ENCODE results near the gene SNUPN.

Gene SNUPN

DNA sequence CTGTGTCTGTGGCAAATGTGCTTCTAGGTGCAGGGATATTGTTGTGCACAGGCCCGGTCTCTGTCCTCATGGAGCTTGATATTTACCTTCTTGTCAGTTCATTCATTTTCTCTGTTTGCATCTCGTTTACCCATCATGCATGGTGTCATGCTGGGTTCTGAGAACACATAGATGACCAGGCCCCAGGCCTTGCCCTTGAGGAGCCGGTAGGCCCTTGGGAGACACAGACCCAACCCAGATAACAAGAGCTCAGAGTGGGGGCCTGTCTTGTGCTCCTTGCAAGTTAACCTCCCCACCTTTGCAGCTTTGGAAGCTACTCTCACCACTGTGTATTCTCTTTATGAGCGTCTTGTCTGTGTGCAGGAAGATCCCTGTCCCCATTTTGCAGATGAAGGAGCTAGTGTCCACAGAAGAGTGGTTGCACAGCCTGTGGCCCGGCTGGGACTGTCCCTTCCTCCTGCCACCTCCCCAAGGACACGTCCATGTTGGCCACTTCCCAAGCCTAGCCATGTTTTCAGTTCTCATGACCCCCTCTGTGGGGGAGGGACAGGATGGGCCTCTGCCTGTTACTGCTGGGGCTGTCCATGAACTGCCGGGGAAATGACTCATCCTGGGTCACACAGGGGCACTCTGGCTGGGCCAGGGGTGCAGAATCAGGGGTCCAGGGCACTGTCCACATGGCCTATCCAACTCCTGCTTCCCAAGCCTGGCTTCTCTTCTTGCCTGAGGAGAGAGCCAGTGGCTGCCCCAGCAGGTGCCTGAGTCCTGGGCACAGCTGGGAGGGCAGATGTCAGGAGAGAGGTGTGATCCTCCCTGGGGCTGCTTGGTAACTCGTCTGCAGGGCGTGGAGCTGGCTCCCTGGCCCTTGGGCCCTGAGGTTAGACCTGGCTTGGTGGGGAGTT is 25.6 kb upstream of the SNUPN start:
- H3K36me3 ChIP-seq (ENCODE audit: control insufficient read depth, insufficient read depth, low read length) = peaks cover 13% of the 10 kb centered on the region
- H3K9ac ChIP-seq (ENCODE audit: low read depth, low read length) = peak overlapping the region; percentile 47
- H3K4me3 ChIP-seq (ENCODE audit: low read depth, low read length) = peak overlapping the region; percentile 22
- H3K4me1 ChIP-seq (ENCODE audit: control insufficient read depth, insufficient read depth, low read length) = peaks cover 14% of the 10 kb centered on the region
- peaks cover 9% of the 10 kb centered on the region for H3K27me3 ChIP-seq (ENCODE audit: control insufficient read depth, insufficient read depth, low read length)
- no peaks in the 10 kb centered on the region for H3K9me3 ChIP-seq (ENCODE audit: control insufficient read depth, insufficient read depth, low read length)

DNA sequence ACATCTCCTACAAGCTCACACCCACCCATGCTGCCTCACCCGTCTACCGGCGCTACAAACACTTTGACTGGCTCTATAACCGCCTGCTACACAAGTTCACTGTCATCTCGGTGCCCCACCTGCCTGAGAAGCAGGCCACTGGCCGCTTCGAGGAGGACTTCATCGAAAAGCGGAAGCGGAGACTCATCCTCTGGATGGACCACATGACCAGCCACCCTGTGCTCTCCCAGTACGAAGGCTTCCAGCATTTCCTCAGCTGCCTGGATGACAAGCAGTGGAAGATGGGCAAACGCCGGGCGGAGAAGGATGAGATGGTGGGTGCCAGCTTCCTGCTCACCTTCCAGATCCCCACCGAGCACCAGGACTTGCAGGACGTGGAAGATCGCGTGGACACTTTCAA is 24.3 kb upstream of the SNUPN start:
- Histone ChIP-seq H3K4me1 (ENCODE audit: control insufficient read depth, insufficient read depth, low read length) (peaks cover 14% of the 10 kb centered on the region), H3K27me3 (ENCODE audit: control insufficient read depth, insufficient read depth, low read length) (peaks cover 14% of the 10 kb centered on the region), H3K4me3 (ENCODE audit: low read depth, low read length) (no peak overlapping the region), H3K9me3 (ENCODE audit: control insufficient read depth, insufficient read depth, low read length) (no peaks in the 10 kb centered on the region), H3K36me3 (ENCODE audit: control insufficient read depth, insufficient read depth, low read length) (peaks cover 13% of the 10 kb centered on the region), H3K9ac (ENCODE audit: low read depth, low read length) (no peak overlapping the region)

DNA sequence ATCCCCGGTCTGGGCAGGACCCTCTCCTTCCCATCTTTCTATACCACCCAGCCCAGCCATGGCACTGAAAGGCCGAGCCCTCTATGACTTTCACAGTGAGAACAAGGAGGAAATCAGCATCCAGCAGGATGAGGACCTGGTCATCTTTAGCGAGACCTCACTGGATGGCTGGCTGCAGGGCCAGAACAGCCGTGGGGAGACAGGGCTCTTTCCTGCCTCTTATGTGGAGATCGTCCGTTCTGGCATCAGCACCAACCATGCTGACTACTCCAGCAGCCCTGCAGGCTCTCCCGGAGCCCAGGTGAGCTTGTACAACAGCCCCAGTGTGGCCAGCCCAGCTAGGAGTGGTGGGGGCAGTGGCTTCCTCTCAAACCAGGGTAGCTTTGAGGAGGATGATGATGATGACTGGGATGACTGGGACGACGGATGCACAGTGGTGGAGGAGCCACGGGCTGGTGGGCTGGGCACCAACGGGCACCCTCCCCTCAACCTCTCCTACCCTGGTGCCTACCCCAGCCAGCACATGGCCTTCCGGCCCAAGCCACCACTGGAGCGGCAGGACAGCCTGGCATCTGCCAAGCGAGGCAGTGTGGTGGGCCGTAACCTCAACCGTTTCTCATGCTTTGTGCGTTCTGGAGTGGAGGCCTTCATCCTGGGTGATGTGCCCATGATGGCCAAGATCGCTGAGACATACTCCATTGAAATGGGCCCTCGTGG is 23.7 kb upstream of the SNUPN start:
- H3K9me3 ChIP-seq (ENCODE audit: control insufficient read depth, insufficient read depth, low read length) = no peaks in the 10 kb centered on the region
- peaks cover 14% of the 10 kb centered on the region for H3K4me1 ChIP-seq (ENCODE audit: control insufficient read depth, insufficient read depth, low read length)
- H3K36me3 ChIP-seq (ENCODE audit: control insufficient read depth, insufficient read depth, low read length) = peaks cover 13% of the 10 kb centered on the region
- H3K27me3 ChIP-seq (ENCODE audit: control insufficient read depth, insufficient read depth, low read length) = peaks cover 14% of the 10 kb centered on the region
- H3K4me3 ChIP-seq (ENCODE audit: low read depth, low read length) = peak overlapping the region; percentile 90
- H3K9ac ChIP-seq (ENCODE audit: low read depth, low read length) = peak overlapping the region; percentile 97

DNA sequence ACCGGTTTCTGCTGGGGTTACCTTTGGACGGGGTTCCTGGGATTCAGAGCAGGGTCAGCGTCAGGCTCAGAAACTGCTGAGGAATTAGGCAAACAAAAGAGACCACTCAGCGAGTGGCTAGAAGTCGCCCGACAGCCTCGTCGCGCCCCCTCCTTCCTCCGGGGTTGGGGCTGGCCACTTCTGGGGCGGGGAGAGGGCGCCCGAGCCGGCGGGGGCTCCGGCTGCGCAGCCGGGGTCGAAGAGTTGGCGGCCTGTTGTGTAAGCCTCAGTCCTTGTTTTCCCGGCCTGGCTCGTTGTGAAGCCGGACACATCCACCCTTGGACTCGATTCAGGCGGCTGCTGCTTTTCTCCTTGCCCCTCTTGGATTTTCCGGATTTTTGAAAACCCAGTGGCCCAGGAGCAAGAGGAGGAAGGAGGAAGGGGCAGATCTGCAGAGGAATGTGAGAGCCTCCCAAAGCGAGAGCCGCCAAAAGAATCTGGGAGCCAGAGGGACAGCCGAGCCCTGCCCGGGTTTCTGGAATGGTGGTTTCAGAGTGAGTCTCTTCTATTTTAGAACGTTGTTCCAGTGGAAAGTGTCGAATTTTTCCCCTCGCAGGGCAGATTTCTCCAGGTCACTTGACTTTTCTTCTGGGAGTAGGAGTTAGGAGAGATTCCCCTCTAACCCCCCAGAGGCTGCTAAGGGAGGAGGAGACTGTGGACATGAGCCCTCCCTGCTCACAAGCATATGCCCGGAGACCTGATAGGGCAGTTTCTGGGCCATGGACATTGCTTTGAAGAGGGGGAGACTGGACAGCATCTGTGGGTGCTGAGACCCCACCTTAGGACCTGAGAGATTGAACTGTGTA is 22.9 kb upstream of the SNUPN start:
- peak overlapping the region; percentile 90 for H3K4me3 ChIP-seq (ENCODE audit: low read depth, low read length)
- peaks cover 14% of the 10 kb centered on the region for H3K4me1 ChIP-seq (ENCODE audit: control insufficient read depth, insufficient read depth, low read length)
- peaks cover 13% of the 10 kb centered on the region for H3K36me3 ChIP-seq (ENCODE audit: control insufficient read depth, insufficient read depth, low read length)
- H3K27me3 ChIP-seq (ENCODE audit: control insufficient read depth, insufficient read depth, low read length) = peaks cover 14% of the 10 kb centered on the region
- no peaks in the 10 kb centered on the region for H3K9me3 ChIP-seq (ENCODE audit: control insufficient read depth, insufficient read depth, low read length)
- peak overlapping the region; percentile 97 for H3K9ac ChIP-seq (ENCODE audit: low read depth, low read length)

DNA sequence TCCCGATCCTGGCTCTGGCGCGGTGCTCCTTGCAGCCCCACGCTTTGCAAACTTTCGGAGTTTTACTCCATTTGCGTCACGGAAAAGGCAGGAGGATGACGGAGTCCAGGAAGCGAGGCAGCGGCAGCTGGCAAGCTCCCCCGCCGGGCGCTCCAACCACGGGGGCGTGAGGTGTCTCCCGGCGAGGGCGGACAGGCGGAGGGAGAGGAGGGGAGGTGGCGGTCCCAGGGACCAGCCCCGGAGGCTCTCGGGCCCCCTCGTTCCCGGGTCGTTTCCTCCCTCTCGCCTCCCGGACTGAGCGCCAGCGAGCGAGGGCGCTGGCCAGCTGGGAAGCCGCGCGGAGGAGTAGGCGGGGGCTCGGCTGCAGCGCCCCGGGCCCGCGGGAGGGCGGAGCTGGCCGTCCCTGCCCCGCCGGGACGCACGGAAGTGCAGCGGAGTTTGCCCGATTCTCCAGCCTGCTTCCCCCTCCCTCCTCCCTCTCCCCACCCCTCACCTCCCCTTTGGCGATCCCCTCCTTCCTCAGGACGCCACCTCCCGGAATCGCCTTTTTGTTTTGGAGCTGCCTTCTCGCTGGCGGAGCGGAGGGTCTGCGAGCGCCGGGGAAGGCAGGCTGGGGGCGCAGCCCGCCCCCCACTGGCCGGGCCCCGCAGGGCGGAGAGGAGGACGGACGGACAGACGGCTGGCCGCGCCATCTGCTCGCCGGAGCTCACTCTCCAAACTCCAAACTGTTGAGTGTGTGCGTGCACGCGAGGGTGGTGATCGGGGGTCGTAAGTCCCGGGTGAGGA is 22.0 kb upstream of the SNUPN start, which contains the start of gene SNX33:
Gene SNX33 (plus strand): TSS at position 543 of the 786 bp plus-strand sequence. CDS start 1,191 bp downstream, outside the sequence.
- peak within 1 kb of the TSS; percentile 97 for H3K9ac ChIP-seq (ENCODE audit: low read depth, low read length)
- H3K4me3 ChIP-seq (ENCODE audit: low read depth, low read length) = peak within 1 kb of the TSS; percentile 90
- H3K27me3 ChIP-seq (ENCODE audit: control insufficient read depth, insufficient read depth, low read length) = peaks cover 14% of the 10 kb centered on the region
- H3K4me1 ChIP-seq (ENCODE audit: control insufficient read depth, insufficient read depth, low read length) = peaks cover 14% of the 10 kb centered on the region
- H3K36me3 ChIP-seq (ENCODE audit: control insufficient read depth, insufficient read depth, low read length) = peaks cover 9% of the 10 kb centered on the region
- no peaks in the 10 kb centered on the region for H3K9me3 ChIP-seq (ENCODE audit: control insufficient read depth, insufficient read depth, low read length)

DNA sequence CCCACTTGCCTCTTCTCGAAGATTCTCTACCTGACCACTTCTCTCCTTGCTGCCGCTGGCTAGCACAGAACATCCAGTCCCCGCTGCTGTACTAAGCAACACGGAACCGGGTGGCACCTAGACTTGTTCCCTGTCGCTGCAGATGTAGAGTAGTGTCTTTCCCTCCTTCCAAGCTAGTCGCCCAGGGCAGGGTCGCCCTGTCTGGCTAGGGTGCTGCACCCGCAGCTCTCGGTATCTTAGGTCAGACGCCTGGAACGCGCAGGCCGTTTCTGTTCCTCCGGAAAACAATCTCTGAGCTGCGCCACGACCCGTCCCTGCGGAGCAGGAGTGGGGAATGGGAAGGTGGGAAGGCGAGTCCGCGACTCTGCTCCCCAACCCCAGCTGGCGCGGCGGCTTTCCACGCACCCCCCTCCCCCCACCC is 21.4 kb upstream of the SNUPN start:
- Histone ChIP-seq H3K9ac (ENCODE audit: low read depth, low read length) (peak overlapping the region; percentile 97), H3K4me3 (ENCODE audit: low read depth, low read length) (peak overlapping the region; percentile 90), H3K4me1 (ENCODE audit: control insufficient read depth, insufficient read depth, low read length) (peaks cover 14% of the 10 kb centered on the region)

DNA sequence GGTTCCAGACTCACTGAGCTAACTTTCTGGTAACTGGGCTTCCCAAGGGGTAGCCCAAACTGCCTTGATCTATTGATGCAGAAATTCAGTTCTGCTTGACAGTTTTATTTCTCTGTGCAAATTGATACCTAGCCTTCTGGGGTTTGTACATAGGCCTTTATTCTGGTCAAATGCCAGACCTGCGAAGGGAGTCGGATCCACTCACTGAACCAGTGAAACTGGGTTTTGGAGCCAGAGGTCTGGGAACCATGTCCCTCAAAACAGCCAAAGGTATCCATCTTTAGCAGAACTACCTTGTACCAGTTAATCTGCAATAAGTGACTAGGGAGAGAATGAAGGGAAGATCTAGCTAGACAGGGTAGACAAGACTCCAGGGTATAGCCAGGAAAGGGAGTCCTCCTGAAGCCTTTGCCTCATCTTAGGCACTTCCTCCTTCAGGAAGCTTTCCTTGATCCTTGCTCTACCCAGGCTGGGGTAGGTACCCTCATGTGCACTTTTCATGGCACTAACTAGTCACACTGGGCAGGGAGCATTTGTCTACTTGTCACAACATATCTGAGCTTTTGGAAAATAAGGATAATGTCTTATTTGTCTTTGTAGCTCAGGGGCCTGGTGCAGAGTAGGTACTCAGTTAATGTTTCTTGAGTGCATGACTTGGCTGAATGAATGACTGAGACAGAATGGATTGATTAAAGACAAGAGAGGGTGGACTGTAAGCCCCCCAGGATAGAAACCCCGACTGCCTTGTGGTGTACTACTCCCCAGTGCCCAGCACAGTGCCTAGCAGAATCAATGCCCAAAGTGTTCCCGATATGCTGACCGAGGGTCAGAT is 20.8 kb upstream of the SNUPN start:
- H3K36me3 ChIP-seq (ENCODE audit: control insufficient read depth, insufficient read depth, low read length) = peaks cover 2% of the 10 kb centered on the region
- peaks cover 14% of the 10 kb centered on the region for H3K4me1 ChIP-seq (ENCODE audit: control insufficient read depth, insufficient read depth, low read length)
- no peaks in the 10 kb centered on the region for H3K9me3 ChIP-seq (ENCODE audit: control insufficient read depth, insufficient read depth, low read length)
- peak overlapping the region; percentile 97 for H3K9ac ChIP-seq (ENCODE audit: low read depth, low read length)
- H3K27me3 ChIP-seq (ENCODE audit: control insufficient read depth, insufficient read depth, low read length) = peaks cover 14% of the 10 kb centered on the region
- peak overlapping the region; percentile 90 for H3K4me3 ChIP-seq (ENCODE audit: low read depth, low read length)

More for the DNA sequence above, 21.4 kb upstream of the SNUPN start:
- peaks cover 14% of the 10 kb centered on the region for H3K27me3 ChIP-seq (ENCODE audit: control insufficient read depth, insufficient read depth, low read length)
- H3K36me3 ChIP-seq (ENCODE audit: control insufficient read depth, insufficient read depth, low read length) = peaks cover 8% of the 10 kb centered on the region
- no peaks in the 10 kb centered on the region for H3K9me3 ChIP-seq (ENCODE audit: control insufficient read depth, insufficient read depth, low read length)

DNA sequence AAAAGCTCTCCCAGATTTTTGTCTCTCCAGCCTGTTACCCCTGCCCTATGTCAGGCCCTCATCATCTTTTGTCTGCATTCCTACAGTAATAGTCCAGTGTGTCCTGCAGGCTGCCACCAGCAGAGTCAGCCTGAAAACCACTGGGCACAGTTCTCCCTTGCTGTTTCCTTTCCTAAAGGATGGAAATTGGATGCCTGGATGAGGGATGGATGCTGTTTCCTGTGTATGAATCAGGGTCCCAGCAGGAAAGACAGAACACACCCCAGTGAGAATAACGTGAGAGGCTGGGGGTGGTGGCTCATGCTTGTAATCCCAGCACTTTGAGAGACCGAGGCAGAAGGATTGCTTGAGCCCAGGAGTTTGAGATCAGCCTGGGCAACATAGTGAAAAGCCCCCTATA is 18.9 kb upstream of the SNUPN start:
- Histone ChIP-seq H3K9me3 (ENCODE audit: control insufficient read depth, insufficient read depth, low read length) (no peaks in the 10 kb centered on the region), H3K4me3 (ENCODE audit: low read depth, low read length) (no peak overlapping the region), H3K27me3 (ENCODE audit: control insufficient read depth, insufficient read depth, low read length) (peaks cover 14% of the 10 kb centered on the region), H3K9ac (ENCODE audit: low read depth, low read length) (no peak overlapping the region), H3K4me1 (ENCODE audit: control insufficient read depth, insufficient read depth, low read length) (peaks cover 11% of the 10 kb centered on the region), H3K36me3 (ENCODE audit: control insufficient read depth, insufficient read depth, low read length) (peaks cover 4% of the 10 kb centered on the region)

DNA sequence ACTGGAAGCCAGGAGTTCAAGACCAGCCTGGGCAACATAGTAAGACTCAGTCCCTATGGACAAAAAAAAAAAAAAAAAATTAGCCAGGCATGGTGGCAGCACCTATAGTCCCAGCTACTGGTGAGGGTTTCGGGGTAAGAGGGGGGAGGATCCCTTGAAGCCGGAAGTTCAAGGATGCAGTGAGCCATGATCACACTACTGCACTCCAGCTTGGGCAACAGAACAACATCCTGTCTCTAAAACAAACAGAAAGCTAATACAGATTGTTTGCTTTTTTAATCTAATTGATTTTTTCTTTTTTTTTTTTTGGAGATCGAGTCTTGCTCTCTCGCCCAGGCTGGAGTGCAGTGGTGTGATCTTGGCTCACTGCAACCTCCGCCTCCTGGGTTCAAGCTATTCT is 16.1 kb upstream of the SNUPN start:
- H3K4me1 ChIP-seq (ENCODE audit: control insufficient read depth, insufficient read depth, low read length) = peaks cover 3% of the 10 kb centered on the region
- H3K4me3 ChIP-seq (ENCODE audit: low read depth, low read length) = no peak overlapping the region
- peaks cover 7% of the 10 kb centered on the region for H3K36me3 ChIP-seq (ENCODE audit: control insufficient read depth, insufficient read depth, low read length)
- no peaks in the 10 kb centered on the region for H3K9me3 ChIP-seq (ENCODE audit: control insufficient read depth, insufficient read depth, low read length)
- no peak overlapping the region for H3K9ac ChIP-seq (ENCODE audit: low read depth, low read length)
- peaks cover 10% of the 10 kb centered on the region for H3K27me3 ChIP-seq (ENCODE audit: control insufficient read depth, insufficient read depth, low read length)

DNA sequence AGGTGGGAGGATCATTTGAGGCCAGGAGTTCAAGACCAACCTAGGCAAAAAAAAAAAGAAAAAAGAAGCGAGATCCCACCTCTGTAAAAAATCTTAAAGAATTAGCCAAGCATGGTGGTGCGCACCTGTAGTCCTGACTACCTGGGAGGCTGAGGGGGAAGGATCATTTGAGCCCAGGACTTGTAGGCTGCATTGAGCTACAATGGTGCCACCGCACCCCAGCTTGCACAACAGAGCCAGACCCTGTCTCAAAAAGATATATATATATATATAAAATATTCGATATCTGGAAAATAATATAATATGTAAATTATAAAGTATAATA is 15.6 kb upstream of the SNUPN start:
- no peaks in the 10 kb centered on the region for H3K9me3 ChIP-seq (ENCODE audit: control insufficient read depth, insufficient read depth, low read length)
- peaks cover 7% of the 10 kb centered on the region for H3K36me3 ChIP-seq (ENCODE audit: control insufficient read depth, insufficient read depth, low read length)
- peak overlapping the region; percentile 99 for H3K4me3 ChIP-seq (ENCODE audit: low read depth, low read length)
- H3K27me3 ChIP-seq (ENCODE audit: control insufficient read depth, insufficient read depth, low read length) = peaks cover 5% of the 10 kb centered on the region
- H3K4me1 ChIP-seq (ENCODE audit: control insufficient read depth, insufficient read depth, low read length) = no peaks in the 10 kb centered on the region
- H3K9ac ChIP-seq (ENCODE audit: low read depth, low read length) = no peak overlapping the region
